IPS-NIHi7 (cell line): ENCODE measurements around the gene FMO4.
"Not testable (repeated sequence)": the region's sequence is repeated elsewhere in the genome, so short reads cannot be mapped to it uniquely, and the experiment has no call there.

Source experiments
- DNase-seq: peaks from one replicate; pipeline ENCODE4 v3.0.0; 2012; ENCODE audit warnings: mixed read lengths; ENCODE audit errors: extremely low spot score

The FMO4 gene, protein sequence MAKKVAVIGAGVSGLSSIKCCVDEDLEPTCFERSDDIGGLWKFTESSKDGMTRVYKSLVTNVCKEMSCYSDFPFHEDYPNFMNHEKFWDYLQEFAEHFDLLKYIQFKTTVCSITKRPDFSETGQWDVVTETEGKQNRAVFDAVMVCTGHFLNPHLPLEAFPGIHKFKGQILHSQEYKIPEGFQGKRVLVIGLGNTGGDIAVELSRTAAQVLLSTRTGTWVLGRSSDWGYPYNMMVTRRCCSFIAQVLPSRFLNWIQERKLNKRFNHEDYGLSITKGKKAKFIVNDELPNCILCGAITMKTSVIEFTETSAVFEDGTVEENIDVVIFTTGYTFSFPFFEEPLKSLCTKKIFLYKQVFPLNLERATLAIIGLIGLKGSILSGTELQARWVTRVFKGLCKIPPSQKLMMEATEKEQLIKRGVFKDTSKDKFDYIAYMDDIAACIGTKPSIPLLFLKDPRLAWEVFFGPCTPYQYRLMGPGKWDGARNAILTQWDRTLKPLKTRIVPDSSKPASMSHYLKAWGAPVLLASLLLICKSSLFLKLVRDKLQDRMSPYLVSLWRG

DNA sequence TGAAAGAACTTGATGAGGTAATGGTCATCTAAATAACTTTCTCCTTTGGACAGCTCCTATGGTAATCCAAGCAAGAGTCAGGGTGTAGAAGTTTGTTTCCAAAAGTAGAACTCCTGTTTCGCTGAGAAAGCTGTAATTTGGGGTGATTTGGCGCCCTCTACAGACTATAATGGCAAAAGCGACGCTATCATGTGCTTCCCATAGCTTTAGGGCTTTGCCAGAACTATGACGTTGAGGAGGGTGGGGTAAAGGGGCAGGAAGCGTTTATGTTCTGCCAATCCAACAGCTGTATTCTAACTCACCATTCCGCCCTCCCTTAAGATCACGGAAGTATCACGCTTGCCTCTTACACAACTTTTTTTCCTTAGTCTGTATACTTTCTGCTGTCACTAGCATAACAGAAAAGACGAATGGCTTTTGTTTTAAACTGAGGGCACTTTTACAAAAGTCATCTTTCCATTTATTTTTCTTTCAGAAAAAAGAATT is at the start of gene FMO4:
Gene FMO4, plus strand, starts transcription at position 349 of the 486 bp plus-strand sequence. CDS start 5,643 bp downstream, outside the sequence.
- DNase-seq = peak; percentile 97

DNA sequence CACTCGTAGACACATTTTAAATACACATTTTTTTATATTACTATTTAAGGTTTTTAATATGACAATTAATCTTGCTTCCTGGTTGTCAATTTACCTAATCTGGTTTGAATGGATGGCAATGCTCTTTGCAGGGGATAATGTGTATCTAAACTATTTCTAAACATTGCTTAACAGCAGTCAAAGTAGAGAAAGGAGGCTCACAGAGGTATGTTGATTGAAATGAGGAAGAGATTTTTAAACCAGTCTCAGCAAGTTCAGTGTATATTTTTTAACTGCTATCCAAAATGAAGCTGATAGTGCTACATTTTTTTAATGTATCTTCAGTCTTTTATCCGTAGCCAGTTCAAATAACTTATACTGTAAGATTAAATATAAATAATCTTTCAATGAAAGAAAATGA is 48.3 kb upstream of the FMO4 start:
- DNase-seq = no peak

DNA sequence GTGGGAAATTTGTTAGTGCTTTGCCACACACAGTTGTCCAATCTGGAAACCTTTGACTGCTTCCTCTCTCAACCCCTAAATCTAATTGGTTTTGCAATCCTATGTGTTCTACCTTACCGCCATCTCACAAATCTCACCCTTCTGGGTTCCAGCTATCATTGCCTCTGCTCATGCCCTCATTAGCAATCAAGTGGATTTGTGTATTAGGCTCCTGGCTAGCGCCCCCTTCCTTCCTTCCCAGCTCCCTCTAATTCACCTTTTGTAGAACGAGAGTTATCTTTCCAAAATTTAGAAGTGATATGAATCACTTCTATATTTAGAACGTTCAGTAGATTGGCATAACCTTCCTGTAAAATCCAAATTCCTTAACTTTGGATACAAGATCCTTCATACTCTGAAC is 47.1 kb upstream of the FMO4 start:
- no peak for DNase-seq

DNA sequence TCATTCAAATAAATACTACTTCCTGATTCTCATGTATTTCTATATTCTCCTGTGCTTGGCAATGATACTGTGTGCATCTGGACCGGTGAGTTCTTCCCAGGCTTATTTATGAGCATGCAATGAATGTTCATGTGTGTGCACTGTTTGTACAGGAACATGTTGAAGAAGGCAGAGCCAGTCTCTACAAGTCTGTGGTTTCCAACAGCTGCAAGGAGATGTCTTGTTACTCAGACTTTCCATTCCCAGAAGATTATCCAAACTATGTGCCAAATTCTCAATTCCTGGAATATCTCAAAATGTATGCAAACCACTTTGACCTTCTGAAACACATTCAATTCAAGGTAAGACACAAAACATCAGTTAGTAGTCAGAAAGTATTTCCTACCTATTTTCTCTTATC is 46.6 kb upstream of the FMO4 start:
- DNase-seq = no peak

DNA sequence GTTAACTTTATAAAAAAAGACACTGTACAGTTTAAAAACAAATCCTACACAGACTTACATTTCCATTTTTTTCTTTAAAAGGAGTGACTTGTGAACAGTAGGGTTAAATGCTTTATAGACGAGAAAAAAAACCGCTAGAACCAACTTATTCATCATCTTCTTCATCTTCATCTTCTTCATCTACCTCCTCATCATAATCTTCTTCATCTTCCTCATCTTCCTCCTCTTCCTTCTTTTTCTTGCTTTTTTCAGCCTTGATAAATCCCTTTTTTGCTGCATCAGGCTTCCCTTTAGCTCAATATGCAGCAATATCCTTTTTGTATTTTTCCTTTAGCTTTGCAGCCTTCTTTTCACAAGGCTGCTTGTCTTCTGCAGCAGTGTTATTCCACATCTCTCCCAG is 43.2 kb upstream of the FMO4 start:
- no peak for DNase-seq

DNA sequence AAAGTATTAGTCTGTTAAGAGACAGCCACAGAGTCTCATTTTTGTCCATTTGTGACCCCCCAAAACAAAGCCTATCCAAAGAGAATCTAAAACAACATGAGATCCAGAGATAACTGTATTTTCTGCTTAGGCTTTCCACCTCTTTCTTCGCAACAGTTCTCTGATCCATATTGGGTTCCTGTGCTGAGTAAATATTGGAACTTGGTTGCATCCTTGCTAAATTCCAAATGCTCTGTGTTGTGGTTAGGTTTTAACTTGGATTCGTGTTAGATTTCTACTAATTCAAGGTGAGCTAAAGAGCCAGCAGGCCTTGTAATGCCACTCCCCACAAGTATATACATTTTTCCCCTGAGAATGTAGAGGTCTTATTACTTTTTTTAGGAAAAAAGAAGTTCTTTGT is 36.4 kb upstream of the FMO4 start:
- DNase-seq = no peak

DNA sequence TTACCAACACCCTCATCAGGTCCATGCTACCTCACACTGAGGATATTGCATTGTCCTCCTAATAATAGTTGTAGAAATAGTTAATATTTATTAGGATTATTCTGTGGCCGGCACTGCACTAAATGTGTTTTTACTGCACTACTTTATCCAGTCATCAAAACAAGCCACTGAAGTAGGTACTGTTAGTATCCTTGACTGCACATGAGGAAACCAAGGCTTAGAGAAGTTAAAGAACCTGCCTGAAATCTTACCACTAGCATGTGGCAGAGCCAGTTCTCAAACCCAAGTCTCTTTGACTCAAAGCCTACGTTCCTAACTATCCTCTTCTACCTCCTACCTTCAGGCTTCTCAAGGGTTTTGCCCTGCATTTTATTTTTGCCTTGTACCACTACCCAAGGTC is 34.7 kb upstream of the FMO4 start:
- DNase-seq = no peak

DNA sequence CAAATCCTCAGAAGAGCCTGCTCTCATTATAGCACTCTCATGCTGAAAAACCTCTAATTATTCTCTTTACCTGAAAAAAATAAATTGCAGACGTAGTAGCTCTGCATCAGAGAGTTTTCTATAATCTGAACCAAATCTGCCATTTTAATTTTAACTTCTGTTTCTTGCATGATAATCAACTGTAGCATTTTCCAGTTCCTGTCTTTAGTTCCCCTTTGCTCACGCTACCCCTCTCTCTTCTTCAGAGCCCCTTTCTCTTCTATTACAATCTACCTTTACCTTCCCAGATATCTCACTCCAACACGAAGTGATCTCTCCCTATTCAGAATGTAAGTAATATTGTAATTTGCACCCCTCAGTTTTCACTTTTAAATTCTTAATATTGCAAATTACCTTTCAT is 34.3 kb upstream of the FMO4 start:
- no peak for DNase-seq

DNA sequence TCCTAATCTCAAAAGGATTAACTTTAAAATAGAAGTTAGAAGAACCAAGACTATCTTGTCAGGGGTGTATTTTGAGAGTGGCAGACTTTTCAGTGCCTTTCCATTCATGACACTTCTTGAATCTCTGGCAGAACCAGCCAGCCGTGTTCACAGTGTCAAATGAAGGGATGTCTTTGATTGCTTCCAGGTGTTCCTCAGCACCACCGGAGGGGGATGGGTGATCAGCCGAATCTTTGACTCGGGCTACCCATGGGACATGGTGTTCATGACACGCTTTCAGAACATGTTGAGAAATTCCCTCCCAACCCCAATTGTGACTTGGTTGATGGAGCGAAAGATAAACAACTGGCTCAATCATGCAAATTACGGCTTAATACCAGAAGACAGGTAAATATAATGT is 33.4 kb upstream of the FMO4 start:
- no peak for DNase-seq

DNA sequence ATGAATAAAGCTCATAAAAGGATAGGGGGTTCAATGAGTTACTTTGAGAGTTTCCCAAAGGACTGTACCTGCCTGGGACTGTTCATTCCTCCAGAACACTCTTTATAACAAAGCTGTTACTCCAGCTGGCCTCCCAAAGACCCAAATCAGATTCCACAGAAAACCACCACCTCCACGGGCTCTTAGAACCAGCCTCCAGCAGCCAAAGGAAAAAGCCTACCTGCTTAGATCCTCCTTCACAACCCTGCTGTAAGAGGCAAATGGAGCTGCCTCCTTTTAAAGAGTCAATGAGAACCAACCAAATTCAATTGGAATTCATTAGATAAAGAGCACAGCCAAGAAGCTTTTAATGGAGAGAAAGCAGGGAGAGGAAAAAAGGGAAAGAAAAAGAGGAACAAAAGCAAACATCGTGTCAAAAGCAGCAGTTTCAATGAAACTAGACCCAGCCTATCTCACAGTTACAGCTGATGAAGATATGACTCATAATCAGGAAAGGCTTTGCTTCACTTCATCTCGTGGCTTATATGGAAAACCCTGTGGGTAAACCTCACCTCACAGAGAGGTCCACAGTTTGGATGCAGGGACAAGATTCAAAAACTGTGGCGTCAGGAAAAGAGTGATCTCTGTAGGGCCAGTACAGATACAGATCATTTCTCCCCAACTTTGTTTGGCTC is 27.8 kb upstream of the FMO4 start:
- no peak for DNase-seq

DNA sequence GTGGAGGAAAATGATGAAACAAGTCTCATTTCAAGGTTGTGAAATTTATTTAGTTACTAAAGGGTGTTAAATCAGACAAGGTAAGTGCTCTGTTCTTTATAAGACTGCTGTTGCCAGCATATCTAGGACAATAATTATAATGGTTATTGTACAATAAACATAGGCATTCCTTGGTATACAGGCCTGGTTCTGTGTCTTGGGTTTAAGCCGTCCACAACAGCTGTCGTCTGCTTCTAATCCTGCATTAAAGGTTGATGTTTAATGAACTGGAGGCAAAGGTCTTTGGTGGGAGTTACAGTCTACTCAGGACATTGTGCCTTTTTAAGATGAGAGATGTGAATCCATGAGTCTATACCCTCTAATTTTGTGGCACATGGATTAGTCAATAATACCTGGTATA is 23.4 kb upstream of the FMO4 start:
- DNase-seq = no peak

DNA sequence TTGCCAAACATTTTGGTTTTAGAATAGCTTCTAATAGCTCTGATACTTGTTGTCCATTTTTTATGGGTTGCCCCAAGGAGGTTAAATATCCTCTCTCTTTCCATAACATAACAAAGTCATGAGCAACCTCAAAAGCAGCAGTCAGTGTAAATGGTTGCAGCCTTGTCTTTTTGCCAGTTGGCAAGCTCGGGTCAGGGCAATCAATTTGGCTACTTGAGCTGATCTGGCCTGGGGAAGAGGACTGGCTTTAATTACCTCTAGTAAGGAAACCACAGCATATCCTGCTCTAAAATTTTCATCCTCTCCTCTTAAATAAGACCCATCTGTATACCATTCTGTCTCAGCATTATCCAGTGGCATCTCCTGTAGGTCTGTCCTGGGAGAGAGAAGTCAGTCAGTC is 21.2 kb upstream of the FMO4 start:
- DNase-seq = no peak

DNA sequence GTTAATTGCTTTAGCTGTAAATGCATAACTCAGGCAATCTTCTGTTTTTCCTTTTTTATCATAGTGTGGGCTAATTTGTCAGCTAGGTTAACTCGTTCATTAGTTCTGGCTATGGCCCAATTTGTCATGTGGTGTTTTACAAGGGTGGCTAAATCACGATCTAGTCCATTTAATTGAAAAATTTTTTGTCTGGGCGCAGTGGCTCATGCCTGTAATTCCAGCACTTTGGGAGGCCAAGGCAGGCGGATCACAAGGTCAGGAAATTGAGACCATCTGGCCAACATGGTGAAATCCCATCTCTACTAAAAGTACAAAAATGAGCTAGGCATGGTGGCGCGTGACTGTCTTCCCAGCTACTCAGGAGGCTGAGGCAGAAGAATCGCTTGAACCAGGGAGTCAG is 18.6 kb upstream of the FMO4 start:
- DNase-seq = not testable (repeated sequence)

DNA sequence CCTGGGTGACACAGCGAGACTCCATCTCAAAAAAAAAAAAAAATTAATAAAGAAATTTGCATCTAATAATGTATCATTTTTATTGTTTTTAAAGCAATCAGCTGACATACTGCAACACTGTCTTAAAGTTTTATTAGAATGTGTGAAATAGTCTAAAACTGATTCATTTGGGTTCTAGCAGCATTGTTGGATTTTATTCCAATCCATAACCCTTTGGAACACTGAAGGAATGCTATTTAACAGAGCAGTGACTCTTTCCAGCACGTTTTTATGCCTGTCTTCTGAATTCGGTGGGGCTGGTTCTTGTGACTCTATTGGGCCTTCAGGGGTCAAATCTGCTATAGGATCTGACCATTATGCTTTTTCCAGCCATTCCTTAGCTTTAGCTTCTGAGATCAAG is 18.2 kb upstream of the FMO4 start:
- DNase-seq = no peak

DNA sequence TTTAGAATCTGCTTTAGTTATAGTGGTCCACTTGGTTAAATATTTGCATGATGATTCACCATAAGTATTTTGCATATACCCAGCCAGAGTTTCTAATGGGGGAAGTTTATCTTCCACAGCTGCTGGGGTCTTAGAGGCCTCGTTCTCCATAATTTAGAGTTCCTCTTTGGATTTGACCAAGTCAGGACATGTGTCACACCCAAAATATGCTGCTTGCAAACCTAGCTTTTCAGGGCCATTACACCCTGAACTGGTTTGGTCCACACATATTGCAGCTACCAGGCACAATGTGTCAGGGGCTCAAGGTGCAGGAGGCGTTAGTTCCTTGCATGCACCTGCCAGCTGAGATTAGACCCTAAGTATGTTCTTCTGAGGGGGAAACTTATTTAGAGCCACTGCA is 17.1 kb upstream of the FMO4 start:
- DNase-seq = no peak

DNA sequence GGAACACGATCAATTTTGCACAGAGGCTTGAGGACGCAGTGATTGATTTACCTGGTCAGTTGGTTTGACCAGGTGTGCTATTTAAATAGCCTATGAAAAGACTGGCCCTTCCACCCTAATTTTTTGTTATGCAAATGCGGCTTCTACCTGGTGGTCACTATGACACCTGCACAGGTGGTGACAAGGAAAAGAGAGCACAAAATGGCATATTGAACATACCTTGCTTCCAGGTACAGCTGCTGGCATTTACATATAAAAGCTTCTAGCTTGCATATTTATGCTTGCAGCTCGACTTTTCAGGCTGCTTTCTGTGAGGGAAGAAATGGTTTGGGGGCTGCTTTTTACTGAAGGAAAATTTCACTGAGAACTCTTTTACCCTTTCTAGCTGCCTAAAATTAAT is 15.3 kb upstream of the FMO4 start:
- no peak for DNase-seq

DNA sequence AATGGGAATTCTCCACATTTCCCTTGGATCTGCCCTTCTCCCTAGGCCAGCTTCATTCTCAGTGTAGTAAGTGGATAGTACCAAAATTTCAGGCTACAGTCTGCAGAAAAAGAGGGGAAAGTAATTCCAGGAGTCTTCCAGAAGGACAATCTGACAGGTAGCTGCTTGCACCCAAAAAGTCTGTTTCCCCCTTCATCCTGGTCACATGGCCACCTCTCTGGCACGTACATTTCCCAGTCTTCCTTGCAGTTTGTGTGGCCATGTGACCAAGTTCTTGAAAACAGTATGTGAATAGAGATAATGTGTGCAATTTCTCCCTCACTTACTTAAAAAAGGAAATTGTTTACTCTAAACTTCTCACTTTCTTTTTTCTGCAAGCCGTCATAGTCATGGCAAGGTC is 14.6 kb upstream of the FMO4 start:
- no peak for DNase-seq

DNA sequence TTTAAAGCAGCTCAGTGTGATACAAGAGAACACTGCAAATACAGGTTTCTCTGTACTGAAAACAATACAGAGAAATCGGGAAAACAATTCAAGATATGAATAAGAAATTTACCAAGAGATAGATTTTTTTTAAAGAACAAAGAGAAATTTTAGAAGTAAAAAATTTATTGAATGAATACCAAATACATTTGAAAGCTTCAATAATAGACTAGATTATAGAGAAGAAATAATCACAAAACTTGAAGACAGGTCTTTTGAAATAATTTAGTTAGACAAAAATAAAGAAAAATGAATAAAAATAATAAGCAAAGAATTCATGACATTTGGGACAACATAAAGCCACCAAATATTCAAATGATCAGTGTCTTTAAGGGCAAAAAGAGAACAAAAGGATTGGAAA is 13.6 kb upstream of the FMO4 start:
- no peak for DNase-seq

DNA sequence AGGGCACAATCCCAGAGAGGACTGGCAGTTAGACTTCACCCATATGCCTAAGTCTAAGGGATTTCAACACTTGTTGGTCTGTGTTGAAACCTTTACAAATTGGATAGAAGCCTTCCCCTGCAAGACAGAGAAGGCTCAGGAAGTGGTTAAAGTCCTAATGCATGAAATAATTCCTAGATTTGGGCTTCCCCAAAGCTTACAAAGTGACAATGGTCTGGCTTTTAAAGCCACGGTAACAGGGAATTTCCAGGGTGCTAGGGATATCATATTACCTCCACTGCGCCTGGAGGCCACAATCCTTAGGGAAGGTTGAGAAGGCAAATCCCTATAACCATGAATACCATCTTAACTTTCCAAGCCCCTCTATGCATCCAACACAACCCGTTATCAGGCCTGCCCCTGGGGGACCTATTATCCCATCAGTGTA is 3.3 kb upstream of the FMO4 start:
- DNase-seq = no peak

DNA sequence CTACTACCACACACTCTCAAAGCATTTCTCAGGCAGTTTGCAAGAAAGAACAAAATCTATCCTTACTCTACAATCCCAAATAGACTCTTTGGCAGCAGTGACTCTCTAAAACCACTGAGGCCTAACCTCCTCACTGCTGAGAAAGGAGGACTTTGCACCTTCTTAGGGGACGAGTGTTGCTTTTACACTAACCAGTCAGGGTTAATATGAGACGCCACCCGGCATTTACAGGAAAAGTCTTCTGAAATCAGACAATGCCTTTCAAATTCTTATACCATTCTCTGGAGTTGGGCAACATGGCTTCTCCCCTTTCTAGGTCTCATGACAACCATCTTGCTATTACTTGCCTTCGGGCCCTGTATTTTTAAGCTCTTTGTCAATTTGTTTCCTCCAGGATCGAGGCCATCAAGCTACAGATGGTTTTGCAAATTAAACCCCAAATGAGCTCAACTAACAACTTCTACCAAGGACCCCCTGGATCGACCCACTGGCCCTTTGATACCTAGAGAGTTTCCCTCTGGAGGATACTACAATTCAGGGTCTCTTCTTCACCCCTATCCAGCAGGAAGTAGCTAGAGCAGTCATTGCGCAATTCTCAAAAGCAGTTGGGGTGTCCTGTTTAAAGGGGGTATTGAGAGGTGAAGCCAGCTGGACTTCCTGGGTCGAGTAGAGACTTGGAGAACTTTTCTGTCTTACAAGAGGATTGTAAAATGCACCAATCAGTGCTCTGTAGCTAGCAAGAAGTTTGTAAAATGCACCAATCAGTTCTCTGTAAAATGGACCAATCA is 2.0 kb upstream of the FMO4 start:
- DNase-seq = no peak

DNA sequence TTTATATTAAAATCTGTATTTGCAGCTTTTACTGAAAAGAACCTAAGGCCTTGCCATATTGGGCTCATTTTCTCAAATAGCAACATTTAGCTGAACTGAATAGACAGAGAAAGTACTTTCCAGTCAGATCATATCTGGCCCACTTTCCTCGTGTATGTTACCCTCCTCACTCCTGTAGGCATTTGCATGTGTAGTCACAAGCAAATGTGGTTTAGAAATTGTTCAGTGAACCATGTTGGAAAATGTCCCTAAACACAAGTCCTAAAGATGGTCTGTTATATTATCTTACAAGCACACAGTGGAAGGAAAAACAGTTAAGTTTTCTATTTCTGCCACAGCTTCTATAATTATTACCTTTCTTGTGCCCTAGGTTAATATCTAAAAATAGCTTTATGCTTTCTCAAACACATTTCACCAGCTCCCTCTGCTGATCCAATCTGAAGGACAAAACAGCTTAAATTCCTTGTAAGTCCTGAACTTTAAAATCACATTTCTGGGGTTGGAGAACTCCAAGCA is 606 bp upstream of the FMO4 start:
- DNase-seq = no peak

DNA sequence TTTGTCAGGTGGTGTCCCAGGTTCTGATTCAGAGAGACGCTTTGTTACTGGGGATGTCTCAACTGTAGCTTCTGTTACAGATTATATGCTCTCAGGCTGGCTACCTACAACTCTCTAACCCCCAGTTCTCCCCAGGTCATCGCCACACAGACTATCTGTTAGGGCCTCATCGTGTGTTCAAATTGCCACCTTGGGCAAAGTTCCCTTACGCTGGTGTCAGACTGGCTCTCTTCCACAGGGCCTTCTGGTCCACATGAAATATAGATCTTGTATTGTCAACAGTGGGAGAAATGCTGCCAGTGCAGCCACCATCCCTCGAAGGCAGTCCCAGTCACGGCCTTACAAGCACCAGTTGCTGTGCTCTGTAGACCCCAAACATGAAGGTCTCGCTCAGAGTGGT is 15.3 kb downstream of the FMO4 start:
- no peak for DNase-seq
